GM23338 (cell line): ENCODE data around the gene PDSS2. TPM values are rescaled to one million over a fixed set of nuclear protein-coding genes. Genes with fewer than 3 reads are reported as not detected.

ENCODE experiments used
- ATAC-seq: fragments of 200-7000 bp; cut with Tn5 transposase; 3 replicates; pipeline ENCODE4 v1.9.1; 2020
- DNase-seq: peaks from one replicate; pipeline ENCODE4 v3.0.0-alpha.2; 2015; ENCODE audit warnings: low spot score
- H2AFZ ChIP-seq: fragments of 200-600 bp; sonication (generic); 2 replicates; pipeline ENCODE4 v1.8.0; 2016; ENCODE audit warnings: antibody characterized with exemption, mild to moderate bottlenecking, moderate library complexity
- H3F3A ChIP-seq: fragments of 200-600 bp; sonication (generic); replicated peaks from 2 replicates; pipeline ENCODE4 v1.8.0; 2017; ENCODE audit warnings: antibody characterized with exemption, mixed run types, low read depth
- H3K27ac ChIP-seq: fragments of 200-600 bp; sonication (generic); 2 replicates; pipeline ENCODE4 v1.6.1; 2016; ENCODE audit warnings: low read depth
- H3K27me3 ChIP-seq: fragments of 200-600 bp; sonication (generic); 2 replicates; pipeline ENCODE4 v1.8.0; 2016; ENCODE audit warnings: mild to moderate bottlenecking, mixed run types, moderate library complexity; ENCODE audit not compliant: insufficient read depth
- H3K36me3 ChIP-seq: fragments of 200-600 bp; sonication (generic); 2 replicates; pipeline ENCODE4 v1.8.0; 2016; ENCODE audit warnings: mild to moderate bottlenecking; ENCODE audit not compliant: insufficient read depth
- H3K4me1 ChIP-seq: fragments of 200-600 bp; sonication (generic); 2 replicates; pipeline ENCODE4 v1.8.0; 2016; ENCODE audit warnings: mild to moderate bottlenecking, moderate library complexity; ENCODE audit not compliant: insufficient read depth
- H3K4me2 ChIP-seq: fragments of 200-600 bp; sonication (generic); 2 replicates; pipeline ENCODE4 v1.7.1; 2017; ENCODE audit warnings: mixed run types
- H3K4me3 ChIP-seq: fragments of 200-600 bp; sonication (generic); 2 replicates; pipeline ENCODE4 v1.6.1; 2016; ENCODE audit warnings: mixed run types
- H3K79me2 ChIP-seq: fragments of 200-600 bp; sonication (generic); replicated peaks from 2 replicates; pipeline ENCODE4 v1.8.0; 2017; ENCODE audit warnings: mild to moderate bottlenecking; ENCODE audit not compliant: insufficient read depth
- H3K9me2 ChIP-seq: fragments of 200-600 bp; sonication (generic); 2 replicates; pipeline ENCODE4 v1.8.0; 2017; ENCODE audit not compliant: insufficient read depth
- H4K20me1 ChIP-seq: fragments of 200-600 bp; sonication (generic); replicated peaks from 2 replicates; pipeline ENCODE4 v1.8.0; 2017; ENCODE audit warnings: mild to moderate bottlenecking; ENCODE audit not compliant: insufficient read depth
- H3K27ac Mint-ChIP-seq: 2 replicates; pipeline ENCODE4 v1.8.0; 2020; ENCODE audit warnings: inconsistent platforms, mild to moderate bottlenecking, moderate library complexity, mixed read lengths
- H3K27me3 Mint-ChIP-seq: 3 replicates; pipeline ENCODE4 v1.8.0; 2022; ENCODE audit warnings: low read depth, mild to moderate bottlenecking, moderate library complexity, mixed read lengths, inconsistent platforms; ENCODE audit not compliant: insufficient read depth, poor library complexity
- H3K36me3 Mint-ChIP-seq: 3 replicates; pipeline ENCODE4 v1.8.0; 2021; ENCODE audit warnings: low read depth, mild to moderate bottlenecking, inconsistent platforms, moderate library complexity, mixed read lengths
- H3K4me1 Mint-ChIP-seq: 3 replicates; pipeline ENCODE4 v1.8.0; 2020; ENCODE audit warnings: mild to moderate bottlenecking, inconsistent platforms, mixed read lengths
- H3K4me3 Mint-ChIP-seq: 3 replicates; pipeline ENCODE4 v1.8.0; 2021; ENCODE audit warnings: moderate library complexity, mild to moderate bottlenecking, inconsistent platforms, mixed read lengths
- H3K9me3 Mint-ChIP-seq: 3 replicates; pipeline ENCODE4 v1.8.0; 2020; ENCODE audit warnings: moderate library complexity, mild to moderate bottlenecking, inconsistent platforms, mixed read lengths
- CTCF ChIP-seq, 2 experiments: fragments of 200-600 bp in 1 of 2; sonication (generic) in 1 of 2; conservative IDR thresholded peaks; 2 replicates each; pipeline versions ENCODE4 v1.5.1 to v1.6.1; 2016 to 2017; ENCODE audit warnings: antibody characterized with exemption in 2 of 2, low read depth in 2 of 2, mild to moderate bottlenecking in 2 of 2, moderate library complexity in 1 of 2
- EZH2 ChIP-seq: fragments of 200-600 bp; sonication (generic); IDR thresholded peaks from one replicate; pipeline ENCODE4 v1.8.0; 2017; ENCODE audit warnings: antibody characterized with exemption, mild to moderate bottlenecking, low read depth; ENCODE audit not compliant: unreplicated experiment
- NANOG ChIP-seq: IDR thresholded peaks from 2 replicates; pipeline ENCODE4 v1.6.1; 2016; ENCODE audit warnings: antibody characterized with exemption, borderline replicate concordance
- POLR2AphosphoS5 ChIP-seq: IDR thresholded peaks from 2 replicates; pipeline ENCODE4 v1.6.1; 2016; ENCODE audit warnings: antibody characterized with exemption, low read depth
- REST ChIP-seq: IDR thresholded peaks from one replicate; pipeline ENCODE4 v1.6.1; 2018; ENCODE audit warnings: antibody characterized with exemption; ENCODE audit not compliant: unreplicated experiment
- ZNF331 ChIP-seq: fragments of 250-450 bp; sonication (Bioruptor Pico); IDR thresholded peaks from 2 replicates; pipeline ENCODE4 v1.5.0; 2020; ENCODE audit warnings: low read depth, mild to moderate bottlenecking, moderate library complexity
- ZNF462 ChIP-seq: fragments of 250-450 bp; sonication (Bioruptor Pico); IDR thresholded peaks from 2 replicates; pipeline ENCODE4 v1.5.0; 2020; ENCODE audit warnings: mild to moderate bottlenecking, moderate library complexity
- polyA plus RNA-seq: library from polyadenylated mRNA; unstranded; fragments of >200 nt; fragmentation: Nextera tagmentation; extraction: Ambion mirVana; gene quantifications from 2 replicates; pipeline ENCODE4 v1.2.1, GENCODE V29; 2016
- total RNA-seq: library from RNA; depleted of rRNA; stranded (reverse); fragments of >200 nt; shearing (Covaris generic); gene quantifications from 2 replicates; pipeline ENCODE4 v1.2.3, GENCODE V29; 2014

Gene PDSS2
- total and polyA plus RNA-seq, 2 experiments from 2014 or later, result 7.3 to 16.7 TPM

- no peaks in the 10 kb centered on the region for H3K9me3 Mint-ChIP-seq
Measured at GRCh38 chr6:107345393-107345792, 114.0 kb downstream of the PDSS2 start.

More at GRCh38 chr6:107345393-107345792, 114.0 kb downstream of the PDSS2 start:
- no peak overlapping the region for H3K4me3 Mint-ChIP-seq
- no peak for TF ChIP-seq ZNF331
- no peak for TF ChIP-seq POLR2AphosphoS5
- TF ChIP-seq EZH2, result no peak
- TF ChIP-seq CTCF (conservative IDR thresholded peaks at IDR 0.05; ENCODE audit: low read depth in 2 of 2), result no peak
- TF ChIP-seq REST, result no peak
- no peak for TF ChIP-seq NANOG
- TF ChIP-seq ZNF462 (CRISPR knock-in tag), result no peak
- H3K27me3 ChIP-seq, result no peaks in the 10 kb centered on the region
- no peaks in the 10 kb centered on the region for H3K79me2 ChIP-seq
- H3F3A ChIP-seq, result no peaks in the 10 kb centered on the region
- H3K4me1 Mint-ChIP-seq, result peaks cover 10% of the 10 kb centered on the region; the same call in 2 of the 3 replicates
- H3K27ac Mint-ChIP-seq, result no peak overlapping the region
- no peak overlapping the region for H3K27ac ChIP-seq
- H2AFZ ChIP-seq, result no peak overlapping the region
- DNase-seq (no peak), ATAC-seq (no peak)
- H3K4me1 ChIP-seq, result no peaks in the 10 kb centered on the region; the same call in 1 of the 2 replicates
- H3K4me2 ChIP-seq, result no peak overlapping the region
- H3K36me3 Mint-ChIP-seq, result no peaks in the 10 kb centered on the region
- H4K20me1 ChIP-seq, result no peaks in the 10 kb centered on the region
- H3K9me2 ChIP-seq, result no peaks in the 10 kb centered on the region
- H3K4me3 ChIP-seq, result no peak overlapping the region
- peaks cover 4% of the 10 kb centered on the region for H3K27me3 Mint-ChIP-seq
- H3K36me3 ChIP-seq, result no peaks in the 10 kb centered on the region
